Ammon's horn (tissue), 1 donor: Measurements from ENCODE around the gene BARX1.
A peak's percentile ranks its signal among the peaks of the same experiment; 100 is the strongest.
"Not testable (repeated sequence)": the region's sequence is repeated elsewhere in the genome, so short reads cannot be mapped to it uniquely, and the experiment has no call there.

Source experiments
- DNase-seq: peaks from one replicate; pipeline ENCODE4 v3.0.0-alpha.2; 2016; ENCODE audit warnings: low spot score

BARX1 gene

GRCh38 chr9:93951655-93952118, 3.5 kb downstream of the BARX1 start:
- no peak for DNase-seq

GRCh38 chr9:93950619-93951601, 4.2 kb downstream of the BARX1 start:
- no peak for DNase-seq

- DNase-seq = no peak
These were observed 5.3 kb downstream of the BARX1 start for GRCh38 chr9:93949694-93950449.

GRCh38 chr9:93949073-93949693, 6.0 kb downstream of the BARX1 start:
- no peak for DNase-seq

- DNase-seq = no peak
These were observed 6.6 kb downstream of the BARX1 start for GRCh38 chr9:93948441-93949072.

GRCh38 chr9:93947409-93948070, 7.6 kb downstream of the BARX1 start:
- no peak for DNase-seq

- no peak for DNase-seq
These were observed 8.8 kb downstream of the BARX1 start for GRCh38 chr9:93946338-93946712.

GRCh38 chr9:93945400-93946337, 9.5 kb downstream of the BARX1 start:
- DNase-seq = peak; percentile 40

- no peak for DNase-seq
These were observed 11.1 kb downstream of the BARX1 start for GRCh38 chr9:93944011-93944410.

- no peak for DNase-seq
These were observed 13.0 kb downstream of the BARX1 start for GRCh38 chr9:93942161-93942560.

- no peak for DNase-seq
These were observed 13.7 kb downstream of the BARX1 start for GRCh38 chr9:93941493-93941892.

GRCh38 chr9:93940951-93941350, 14.2 kb downstream of the BARX1 start:
- no peak for DNase-seq

GRCh38 chr9:93939589-93939988, 15.6 kb downstream of the BARX1 start:
- not testable (repeated sequence) for DNase-seq

GRCh38 chr9:93937193-93937592, 18.0 kb downstream of the BARX1 start:
- DNase-seq = no peak

GRCh38 chr9:93931905-93932304, 23.2 kb downstream of the BARX1 start:
- DNase-seq = no peak

GRCh38 chr9:93930070-93930469, 25.1 kb downstream of the BARX1 start:
- DNase-seq = no peak

GRCh38 chr9:93929231-93929630, 25.9 kb downstream of the BARX1 start:
- DNase-seq = no peak

GRCh38 chr9:93922535-93922934, 32.6 kb downstream of the BARX1 start:
- no peak for DNase-seq

GRCh38 chr9:93920131-93920800, 34.9 kb downstream of the BARX1 start:
- DNase-seq = no peak

- no peak for DNase-seq
These were observed 37.1 kb downstream of the BARX1 start for GRCh38 chr9:93918061-93918460.
